ENCODE data around the gene SLC22A23.

SLC22A23 gene

DNA sequence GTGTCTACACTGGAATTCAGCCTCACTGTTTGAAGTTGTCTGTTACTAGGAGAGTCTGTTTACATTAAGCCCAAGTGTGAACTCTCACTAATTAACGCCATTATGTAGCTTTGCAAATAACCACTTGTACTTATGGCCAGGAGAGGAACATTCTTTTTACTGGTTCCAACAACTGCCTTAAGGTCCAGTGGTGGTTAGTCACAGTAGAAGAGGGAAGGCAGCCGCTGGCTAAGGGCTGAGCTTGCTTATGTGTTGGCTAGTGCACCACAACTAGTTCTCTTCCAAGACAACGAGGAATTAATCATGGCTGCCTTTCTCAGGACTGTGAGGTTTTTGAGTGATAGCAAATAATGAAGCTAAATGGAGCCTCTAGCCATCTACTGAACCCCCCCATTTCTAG is 14.9 kb upstream of the SLC22A23 start:
- DNase-seq (ENCODE audit: low read depth in 2 of 2, low spot score in 1 of 2) = no peak

GRCh38 chr6:3471286-3471685 is 14.4 kb upstream of the SLC22A23 start:
- DNase-seq (ENCODE audit: low read depth in 2 of 2, low spot score in 1 of 2) = no peak

DNA sequence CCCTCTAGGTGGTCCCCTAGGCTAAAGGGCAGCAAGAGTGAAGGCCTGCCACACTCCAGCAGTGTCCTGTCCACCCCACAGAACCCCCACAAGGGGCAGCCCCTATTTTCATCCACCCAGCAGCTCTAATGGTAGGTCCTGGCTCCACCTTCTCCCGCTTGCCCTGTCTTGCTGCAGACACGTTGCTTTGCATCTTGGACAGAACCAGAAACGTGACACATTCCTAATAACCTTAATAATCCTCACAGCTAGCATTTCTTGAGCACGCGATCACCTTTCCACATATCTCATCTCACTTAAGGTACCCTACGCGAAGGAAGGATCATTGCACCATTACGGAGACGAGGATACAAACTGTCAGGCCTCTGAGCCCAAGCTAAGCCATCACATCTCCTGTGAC is 11.7 kb upstream of the SLC22A23 start:
- no peak for DNase-seq (ENCODE audit: low read depth in 2 of 2, low spot score in 1 of 2)

DNA sequence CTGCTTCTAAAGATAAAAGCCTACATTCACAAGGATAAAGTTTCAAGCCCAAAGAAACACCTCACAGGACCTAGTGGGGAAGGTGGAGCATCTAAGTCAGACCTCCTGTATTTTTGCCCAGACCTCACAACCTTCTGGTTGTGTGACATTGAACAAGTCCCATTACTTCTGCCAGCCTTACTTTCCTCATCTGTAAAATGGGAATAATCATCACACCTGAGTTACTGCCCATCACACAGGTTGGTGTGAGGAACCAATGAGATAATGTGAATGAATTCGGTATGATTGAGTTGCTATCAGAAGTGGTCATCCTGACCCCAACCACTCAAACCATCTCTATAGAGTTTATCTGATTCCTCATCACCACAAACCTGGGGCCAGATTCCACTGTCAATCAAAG is 11.1 kb upstream of the SLC22A23 start:
- no peak for DNase-seq (ENCODE audit: low read depth in 2 of 2, low spot score in 1 of 2)

GRCh38 chr6:3466488-3467219 is 9.8 kb upstream of the SLC22A23 start:
- DNase-seq (ENCODE audit: low read depth in 2 of 2, low spot score in 1 of 2) = no peak

DNA sequence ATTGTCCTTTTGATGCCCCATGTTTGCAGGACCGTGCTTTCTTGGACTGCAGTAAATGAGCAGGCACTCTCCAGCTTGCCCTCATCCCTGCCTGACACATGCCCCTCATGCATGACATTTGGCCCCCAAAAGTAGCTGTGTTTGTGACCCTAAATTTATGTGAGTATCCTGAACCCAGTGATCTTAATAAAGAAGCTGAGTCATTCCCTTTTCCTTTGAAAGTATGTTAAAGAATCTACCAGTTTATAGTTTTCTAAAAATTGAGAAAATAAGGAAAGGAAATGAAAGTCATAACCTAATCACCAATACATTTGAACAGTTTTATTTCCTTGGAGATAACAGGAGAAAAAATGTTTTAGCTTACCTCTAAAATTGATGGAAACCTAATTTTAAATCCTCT is 3.4 kb upstream of the SLC22A23 start:
- no peak for DNase-seq (ENCODE audit: low read depth in 2 of 2, low spot score in 1 of 2)

- DNase-seq (ENCODE audit: low read depth in 2 of 2, low spot score in 1 of 2) = no peak
Measured at GRCh38 chr6:3458706-3459421, 2.0 kb upstream of the SLC22A23 start.

DNA sequence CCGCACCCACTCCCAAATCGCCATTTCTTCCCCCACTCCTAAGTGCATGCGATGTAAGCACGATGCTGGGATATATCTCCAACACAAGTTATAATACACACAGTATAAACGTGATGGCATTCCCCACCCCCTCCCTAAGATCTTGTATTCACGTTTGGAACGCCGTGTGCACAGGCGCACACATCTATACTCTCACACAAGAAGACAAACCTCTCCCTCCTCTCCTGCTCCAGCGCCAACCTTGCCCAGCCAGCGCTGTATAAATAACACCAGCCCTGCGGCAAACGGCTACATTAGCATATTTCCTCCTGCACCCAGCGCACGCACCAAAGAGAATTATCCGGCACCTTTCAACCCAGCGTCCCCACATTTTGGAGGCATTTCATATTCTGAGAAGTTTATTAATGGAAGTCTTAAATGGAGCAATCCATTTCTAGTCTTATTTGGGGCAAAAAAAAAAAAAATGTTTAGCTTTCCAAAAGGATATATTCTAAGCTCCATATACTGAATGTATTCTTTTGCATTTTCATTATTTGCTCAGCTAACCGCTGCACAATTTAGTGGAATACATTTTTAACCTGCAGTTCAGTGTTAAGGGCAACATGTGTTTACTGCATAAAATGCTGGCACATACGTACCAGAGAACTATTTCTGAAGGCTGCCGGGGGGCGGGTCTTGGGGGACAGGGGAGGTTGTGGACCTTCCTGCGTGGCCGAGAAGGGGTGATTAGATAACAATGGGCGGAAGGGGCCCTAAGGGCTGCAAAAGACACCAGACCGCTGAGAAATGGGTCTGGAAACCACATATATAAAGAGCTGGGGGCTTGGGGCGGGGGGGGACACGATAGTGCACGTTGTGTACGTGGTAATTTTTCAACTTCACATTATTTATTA is 1.1 kb upstream of the SLC22A23 start:
- DNase-seq (ENCODE audit: low read depth in 2 of 2, low spot score in 1 of 2) = no peak

GRCh38 chr6:3456395-3456897 is 404 bp downstream of the SLC22A23 start:
- DNase-seq (ENCODE audit: low read depth in 2 of 2, low spot score in 1 of 2) = no peak

DNA sequence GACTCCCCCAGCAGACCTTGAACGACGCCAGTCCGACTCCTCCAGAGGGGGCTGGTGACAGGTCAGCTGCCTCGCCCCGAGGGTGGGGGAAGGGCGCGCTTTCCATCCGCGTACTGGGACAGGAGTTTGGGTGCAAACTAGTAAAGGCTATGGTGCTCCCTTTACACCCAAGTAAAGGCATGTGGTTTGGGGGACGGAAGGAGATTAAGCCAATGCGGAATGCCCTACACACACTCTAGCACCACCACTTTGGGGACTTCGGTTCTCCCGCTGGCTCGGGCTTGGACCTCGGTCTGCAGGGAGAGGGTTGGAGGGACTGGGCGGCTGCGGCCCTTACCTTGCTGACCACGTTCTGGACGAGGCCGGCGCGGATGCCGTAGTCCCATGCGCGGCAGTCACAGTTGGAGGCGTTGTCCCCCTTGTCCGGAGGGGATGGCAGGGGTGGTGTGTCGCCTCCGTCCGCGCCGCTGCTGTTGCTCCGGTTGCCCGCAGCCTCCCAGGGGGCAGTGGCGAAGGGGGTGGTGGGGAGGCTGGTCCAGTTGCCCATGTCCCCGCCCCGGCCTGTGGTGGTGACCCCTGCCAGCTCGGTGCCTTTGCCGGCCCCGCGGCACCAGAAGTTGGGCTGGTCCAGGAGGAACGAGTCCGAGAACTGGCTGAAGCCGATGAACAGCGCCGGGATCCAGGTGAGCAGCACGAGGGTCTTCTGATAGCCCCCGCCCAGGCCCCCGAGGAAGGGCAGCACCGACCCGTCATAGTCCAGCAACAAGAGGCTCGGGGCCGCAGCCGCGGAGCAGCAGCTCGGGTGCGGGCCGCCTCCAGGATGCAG is 1.1 kb downstream of the SLC22A23 start:
- no peak for DNase-seq (ENCODE audit: low read depth in 2 of 2, low spot score in 1 of 2)

GRCh38 chr6:3455147-3455568 is 1.7 kb downstream of the SLC22A23 start:
- no peak for DNase-seq (ENCODE audit: low read depth in 2 of 2, low spot score in 1 of 2)

- DNase-seq (ENCODE audit: low read depth in 2 of 2, low spot score in 1 of 2) = no peak
Measured at GRCh38 chr6:3454273-3455010, 2.4 kb downstream of the SLC22A23 start.

GRCh38 chr6:3453413-3454272 is 3.2 kb downstream of the SLC22A23 start:
- DNase-seq (ENCODE audit: low read depth in 2 of 2, low spot score in 1 of 2) = no peak

DNA sequence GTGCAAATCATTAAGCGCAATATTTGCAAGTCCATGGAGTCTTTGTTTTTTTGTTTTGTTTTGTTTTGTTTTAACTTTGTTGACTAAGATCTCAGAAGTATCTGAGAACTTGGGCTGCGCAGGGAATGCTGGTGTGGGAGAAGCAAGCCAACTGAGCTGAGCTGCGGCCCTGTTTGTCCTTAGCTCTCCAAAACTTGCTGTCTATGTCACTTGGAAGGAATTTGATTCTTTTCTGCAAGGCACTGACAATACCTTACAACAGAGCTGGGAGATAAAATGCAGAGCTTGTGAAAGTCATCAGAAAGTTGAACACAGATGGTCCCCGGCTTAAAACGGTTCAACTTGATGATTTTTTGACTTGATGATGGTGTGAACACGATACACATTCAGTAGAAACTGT is 5.4 kb downstream of the SLC22A23 start:
- no peak for DNase-seq (ENCODE audit: low read depth in 2 of 2, low spot score in 1 of 2)

- no peak for DNase-seq (ENCODE audit: low read depth in 2 of 2, low spot score in 1 of 2)
Measured at GRCh38 chr6:3450888-3451287, 6.0 kb downstream of the SLC22A23 start.

- no peak for DNase-seq (ENCODE audit: low read depth in 2 of 2, low spot score in 1 of 2)
Measured at GRCh38 chr6:3449750-3450305, 7.0 kb downstream of the SLC22A23 start.

DNA sequence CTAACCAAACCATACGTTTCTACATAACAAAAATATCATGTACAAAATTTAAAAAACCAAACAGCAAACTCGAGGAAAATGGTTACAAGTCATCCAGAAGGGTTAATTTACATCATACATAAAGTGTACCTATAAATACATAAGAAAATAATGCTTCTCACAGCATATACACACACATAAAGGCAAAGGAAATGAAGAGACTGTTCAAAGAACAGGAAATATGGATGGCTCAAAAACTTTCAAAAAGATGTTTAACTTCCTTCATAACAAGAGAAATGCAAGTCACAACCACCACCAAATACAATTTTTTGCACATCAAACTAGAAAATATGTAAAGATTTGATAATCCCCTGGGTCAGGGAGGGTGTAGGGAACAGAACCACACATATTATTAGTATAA is 7.5 kb downstream of the SLC22A23 start:
- DNase-seq (ENCODE audit: low read depth in 2 of 2, low spot score in 1 of 2) = no peak

GRCh38 chr6:3447005-3447404 is 9.8 kb downstream of the SLC22A23 start:
- DNase-seq (ENCODE audit: low read depth in 2 of 2, low spot score in 1 of 2) = no peak

GRCh38 chr6:3446184-3446583 is 10.7 kb downstream of the SLC22A23 start:
- DNase-seq (ENCODE audit: low read depth in 2 of 2, low spot score in 1 of 2) = no peak
